22Rv1 (cell line): Measurements from ENCODE around the gene EPB42.

ENCODE experiments used
- CTCF ChIP-seq: fragments of 450-650 bp; IDR thresholded peaks from 2 replicates; pipeline ENCODE4 v1.5.1; 2017; ENCODE audit warnings: mild to moderate bottlenecking
- ZFX ChIP-seq: fragments of 450-650 bp; IDR thresholded peaks from 2 replicates; pipeline ENCODE4 v1.6.1; 2017; ENCODE audit warnings: antibody characterized with exemption, borderline replicate concordance

- TF ChIP-seq CTCF (no peak), ZFX (no peak)
Measured at GRCh38 chr15:43268111-43269105, 47.6 kb upstream of the EPB42 start.
